GM12878 (cell line): ENCODE measurements around the gene MRPS15. TPM values are rescaled to one million over a fixed set of nuclear protein-coding genes. Genes with fewer than 3 reads are reported as not detected.
A peak's percentile ranks its signal among the peaks of the same experiment; 100 is the strongest.

Source experiments
- ATF3 ChIP-seq: IDR thresholded peaks from 2 replicates; pipeline ENCODE4 v1.6.1; 2011; ENCODE audit warnings: low read depth, mild to moderate bottlenecking, low read length, moderate library complexity, borderline replicate concordance; ENCODE audit errors: extremely low read depth
- ATF7 ChIP-seq: fragments of 450-650 bp; IDR thresholded peaks from 2 replicates; pipeline ENCODE4 v1.6.1; 2016; ENCODE audit warnings: low read depth, mild to moderate bottlenecking
- BHLHE40 ChIP-seq, 2 experiments: fragments of 450-650 bp in 1 of 2; IDR thresholded peaks; 2 replicates each; pipeline ENCODE4 v1.6.1; 2011 to 2017; ENCODE audit warnings: low read depth in 2 of 2, borderline replicate concordance in 1 of 2, improper control_type of control experiment in 1 of 2, low read length in 1 of 2, mild to moderate bottlenecking in 1 of 2
- DPF2 ChIP-seq: fragments of 450-650 bp; IDR thresholded peaks from 2 replicates; pipeline ENCODE4 v1.6.1; 2017; ENCODE audit warnings: mild to moderate bottlenecking
- EP300 ChIP-seq, 2 experiments: fragments of 150-350 bp in 1 of 2; IDR thresholded peaks; 2 replicates each; pipeline ENCODE4 v1.6.1; 2011 to 2012; ENCODE audit warnings: low read depth in 2 of 2, low read length in 2 of 2, borderline replicate concordance in 1 of 2, improper control_type of control experiment in 1 of 2, inconsistent platforms in 1 of 2; ENCODE audit not compliant: control insufficient read depth in 1 of 2
- MTA2 ChIP-seq: fragments of 450-650 bp; IDR thresholded peaks from 2 replicates; pipeline ENCODE4 v1.6.1; 2016; ENCODE audit warnings: low read depth, mild to moderate bottlenecking, moderate library complexity
- PAX5 ChIP-seq: IDR thresholded peaks from 2 replicates; pipeline ENCODE4 v1.6.1; 2011; ENCODE audit warnings: low read depth, low read length, borderline replicate concordance
- POLR2A ChIP-seq: IDR thresholded peaks from 2 replicates; pipeline ENCODE4 v1.6.1; 2011; ENCODE audit warnings: low read depth, mild to moderate bottlenecking, low read length
- RCOR1 ChIP-seq: conservative IDR thresholded peaks from 2 replicates; pipeline ENCODE4 v1.6.1; 2012; ENCODE audit warnings: low read depth, low read length, improper control_type of control experiment
- SIX5 ChIP-seq: IDR thresholded peaks from 2 replicates; pipeline ENCODE4 v1.6.1; 2011; ENCODE audit warnings: mild to moderate bottlenecking, low read depth, low read length, moderate library complexity; ENCODE audit not compliant: severe bottlenecking
- SMARCA5 ChIP-seq: fragments of 450-650 bp; IDR thresholded peaks from 2 replicates; pipeline ENCODE4 v1.6.1; 2017; ENCODE audit warnings: mild to moderate bottlenecking
- SRF ChIP-seq, 2 experiments: IDR thresholded peaks; 2 replicates each; pipeline ENCODE4 v1.6.1; 2011; ENCODE audit warnings: low read depth in 2 of 2, low read length in 2 of 2, mild to moderate bottlenecking in 1 of 2, moderate library complexity in 1 of 2
- TAF1 ChIP-seq: IDR thresholded peaks from 2 replicates; pipeline ENCODE4 v1.6.1; 2011; ENCODE audit warnings: mild to moderate bottlenecking, low read depth, low read length, borderline replicate concordance
- TARDBP ChIP-seq: IDR thresholded peaks from 2 replicates; pipeline ENCODE4 v1.6.1; 2016; ENCODE audit warnings: borderline replicate concordance
- WRNIP1 ChIP-seq: IDR thresholded peaks from 2 replicates; pipeline ENCODE4 v1.6.1; 2011; ENCODE audit warnings: low read depth, low read length, improper control_type of control experiment, borderline replicate concordance
- ZBED1 ChIP-seq: IDR thresholded peaks from 2 replicates; pipeline ENCODE4 v1.6.1; 2016; ENCODE audit warnings: borderline replicate concordance
- ZNF622 ChIP-seq: fragments of 450-650 bp; IDR thresholded peaks from 2 replicates; pipeline ENCODE4 v1.6.1; 2017; ENCODE audit warnings: mild to moderate bottlenecking, inconsistent platforms
- polyA plus RNA-seq, 11 experiments: library from polyadenylated mRNA; depleted of rRNA in 4 of 11; unstranded in 6 of 11; stranded (reverse) in 5 of 11; fragments of >200 nt; fragmentation: Nextera tagmentation in 4 of 11; fragmentation: Illumina TruSeq in 1 of 11; extraction: Ambion mirVana in 4 of 11; extraction: Trizol in 1 of 11; gene quantifications; 1 replicate in 1 of 11; 2 replicates in 10 of 11; pipeline versions ENCODE4 v1.2.1 to v1.2.3, GENCODE V29; 2011 to 2016; ENCODE audit warnings: inconsistent platforms in 2 of 11, missing spikeins in 2 of 11, low read depth in 1 of 11
- total RNA-seq, 4 experiments: library from RNA; depleted of rRNA in 3 of 4; stranded (reverse); fragments of >200 nt in 3 of 4; fragmentation: Illumina TruSeq in 1 of 4; extraction: Trizol in 1 of 4; gene quantifications; 2 replicates each; pipeline versions ENCODE4 v1.2.1 to v1.2.3, GENCODE V29; 2013 to 2021
- TF ChIP-seq, protein P1 (sequence below): IDR thresholded peaks from 2 replicates; pipeline ENCODE4 v1.6.1; 2012; ENCODE audit warnings: low read depth, low read length, improper control_type of control experiment
- TF ChIP-seq, protein P2 (sequence below): fragments of 450-650 bp; formaldehyde crosslinking; IDR thresholded peaks from 2 replicates; pipeline ENCODE4 v1.4.0; 2022; ENCODE audit warnings: mild to moderate bottlenecking, moderate library complexity
- TF ChIP-seq, protein P3 (sequence below): fragments of 450-650 bp; IDR thresholded peaks from 2 replicates; pipeline ENCODE4 v1.6.1; 2017; ENCODE audit warnings: mild to moderate bottlenecking, low read depth, inconsistent platforms; ENCODE audit not compliant: poor library complexity, severe bottlenecking
- TF ChIP-seq, protein P4 (sequence below): fragments of 450-650 bp; IDR thresholded peaks from 2 replicates; pipeline ENCODE4 v1.6.1; 2017; ENCODE audit warnings: antibody characterized with exemption, mild to moderate bottlenecking, moderate library complexity

The MRPS15 gene
- total and polyA plus RNA-seq, 10 of the 15 experiments (the other 5 are each of a cell fraction or from before 2014, with no cell fraction given) = 41.1 to 207 (median 107) TPM

GRCh38 chr1:36450270-36450918 lies 13.8 kb downstream of the MRPS15 start, which contains the start of gene OSCP1 (continued):
- TF ChIP-seq ZNF622 (no peak), POLR2A (peak; percentile 91), RCOR1 (no peak), BHLHE40 (IDR thresholded peaks at IDR 0.05; ENCODE audit: borderline replicate concordance in 1 of 2, low read depth in 2 of 2, low read length in 1 of 2) (peak in 1 of 2 experiments; percentile 50; a peak in 2 of 4 replicates), MTA2 (no peak), DPF2 (no peak), ZBED1 (no peak), TARDBP (0 out of 2 replicates have a peak, but pooled peaks have one; percentile 59), ATF7 (no peak), WRNIP1 (no peak), TAF1 (peak; percentile 45; the same call in 1 of the 2 replicates), ATF3 (no peak), EP300 (IDR thresholded peaks at IDR 0.05; ENCODE audit: borderline replicate concordance in 1 of 2, control insufficient read depth in 1 of 2, low read depth in 2 of 2, low read length in 2 of 2) (no peak), SIX5 (peak; percentile 49), PAX5 (0 out of 2 replicates have a peak, but pooled peaks have one; percentile 27), SRF (IDR thresholded peaks at IDR 0.05; ENCODE audit: low read depth in 2 of 2, low read length in 2 of 2) (no peak), SMARCA5 (no peak)
- TF ChIP-seq, protein P1, sequence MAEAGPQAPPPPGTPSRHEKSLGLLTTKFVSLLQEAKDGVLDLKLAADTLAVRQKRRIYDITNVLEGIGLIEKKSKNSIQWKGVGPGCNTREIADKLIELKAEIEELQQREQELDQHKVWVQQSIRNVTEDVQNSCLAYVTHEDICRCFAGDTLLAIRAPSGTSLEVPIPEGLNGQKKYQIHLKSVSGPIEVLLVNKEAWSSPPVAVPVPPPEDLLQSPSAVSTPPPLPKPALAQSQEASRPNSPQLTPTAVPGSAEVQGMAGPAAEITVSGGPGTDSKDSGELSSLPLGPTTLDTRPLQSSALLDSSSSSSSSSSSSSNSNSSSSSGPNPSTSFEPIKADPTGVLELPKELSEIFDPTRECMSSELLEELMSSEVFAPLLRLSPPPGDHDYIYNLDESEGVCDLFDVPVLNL = peak; percentile 28; the same call in 1 of the 2 replicates
- TF ChIP-seq, protein P2, sequence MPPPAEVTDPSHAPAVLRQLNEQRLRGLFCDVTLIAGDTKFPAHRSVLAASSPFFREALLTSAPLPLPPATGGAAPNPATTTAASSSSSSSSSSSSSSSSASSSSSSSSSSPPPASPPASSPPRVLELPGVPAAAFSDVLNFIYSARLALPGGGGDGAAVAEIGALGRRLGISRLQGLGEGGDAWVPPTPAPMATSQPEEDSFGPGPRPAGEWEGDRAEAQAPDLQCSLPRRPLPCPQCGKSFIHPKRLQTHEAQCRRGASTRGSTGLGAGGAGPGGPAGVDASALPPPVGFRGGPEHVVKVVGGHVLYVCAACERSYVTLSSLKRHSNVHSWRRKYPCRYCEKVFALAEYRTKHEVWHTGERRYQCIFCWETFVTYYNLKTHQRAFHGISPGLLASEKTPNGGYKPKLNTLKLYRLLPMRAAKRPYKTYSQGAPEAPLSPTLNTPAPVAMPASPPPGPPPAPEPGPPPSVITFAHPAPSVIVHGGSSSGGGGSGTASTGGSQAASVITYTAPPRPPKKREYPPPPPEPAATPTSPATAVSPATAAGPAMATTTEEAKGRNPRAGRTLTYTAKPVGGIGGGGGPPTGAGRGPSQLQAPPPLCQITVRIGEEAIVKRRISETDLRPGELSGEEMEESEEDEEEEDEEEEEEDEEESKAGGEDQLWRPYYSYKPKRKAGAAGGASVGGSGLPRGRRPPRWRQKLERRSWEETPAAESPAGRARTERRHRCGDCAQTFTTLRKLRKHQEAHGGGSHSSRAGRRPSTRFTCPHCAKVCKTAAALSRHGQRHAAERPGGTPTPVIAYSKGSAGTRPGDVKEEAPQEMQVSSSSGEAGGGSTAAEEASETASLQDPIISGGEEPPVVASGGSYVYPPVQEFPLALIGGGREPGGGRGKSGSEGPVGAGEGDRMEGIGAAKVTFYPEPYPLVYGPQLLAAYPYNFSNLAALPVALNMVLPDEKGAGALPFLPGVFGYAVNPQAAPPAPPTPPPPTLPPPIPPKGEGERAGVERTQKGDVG (CRISPR knock-in tag) = no peak
- TF ChIP-seq, protein P3, sequence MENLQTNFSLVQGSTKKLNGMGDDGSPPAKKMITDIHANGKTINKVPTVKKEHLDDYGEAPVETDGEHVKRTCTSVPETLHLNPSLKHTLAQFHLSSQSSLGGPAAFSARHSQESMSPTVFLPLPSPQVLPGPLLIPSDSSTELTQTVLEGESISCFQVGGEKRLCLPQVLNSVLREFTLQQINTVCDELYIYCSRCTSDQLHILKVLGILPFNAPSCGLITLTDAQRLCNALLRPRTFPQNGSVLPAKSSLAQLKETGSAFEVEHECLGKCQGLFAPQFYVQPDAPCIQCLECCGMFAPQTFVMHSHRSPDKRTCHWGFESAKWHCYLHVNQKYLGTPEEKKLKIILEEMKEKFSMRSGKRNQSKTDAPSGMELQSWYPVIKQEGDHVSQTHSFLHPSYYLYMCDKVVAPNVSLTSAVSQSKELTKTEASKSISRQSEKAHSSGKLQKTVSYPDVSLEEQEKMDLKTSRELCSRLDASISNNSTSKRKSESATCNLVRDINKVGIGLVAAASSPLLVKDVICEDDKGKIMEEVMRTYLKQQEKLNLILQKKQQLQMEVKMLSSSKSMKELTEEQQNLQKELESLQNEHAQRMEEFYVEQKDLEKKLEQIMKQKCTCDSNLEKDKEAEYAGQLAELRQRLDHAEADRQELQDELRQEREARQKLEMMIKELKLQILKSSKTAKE = no peak
- TF ChIP-seq, protein P4, sequence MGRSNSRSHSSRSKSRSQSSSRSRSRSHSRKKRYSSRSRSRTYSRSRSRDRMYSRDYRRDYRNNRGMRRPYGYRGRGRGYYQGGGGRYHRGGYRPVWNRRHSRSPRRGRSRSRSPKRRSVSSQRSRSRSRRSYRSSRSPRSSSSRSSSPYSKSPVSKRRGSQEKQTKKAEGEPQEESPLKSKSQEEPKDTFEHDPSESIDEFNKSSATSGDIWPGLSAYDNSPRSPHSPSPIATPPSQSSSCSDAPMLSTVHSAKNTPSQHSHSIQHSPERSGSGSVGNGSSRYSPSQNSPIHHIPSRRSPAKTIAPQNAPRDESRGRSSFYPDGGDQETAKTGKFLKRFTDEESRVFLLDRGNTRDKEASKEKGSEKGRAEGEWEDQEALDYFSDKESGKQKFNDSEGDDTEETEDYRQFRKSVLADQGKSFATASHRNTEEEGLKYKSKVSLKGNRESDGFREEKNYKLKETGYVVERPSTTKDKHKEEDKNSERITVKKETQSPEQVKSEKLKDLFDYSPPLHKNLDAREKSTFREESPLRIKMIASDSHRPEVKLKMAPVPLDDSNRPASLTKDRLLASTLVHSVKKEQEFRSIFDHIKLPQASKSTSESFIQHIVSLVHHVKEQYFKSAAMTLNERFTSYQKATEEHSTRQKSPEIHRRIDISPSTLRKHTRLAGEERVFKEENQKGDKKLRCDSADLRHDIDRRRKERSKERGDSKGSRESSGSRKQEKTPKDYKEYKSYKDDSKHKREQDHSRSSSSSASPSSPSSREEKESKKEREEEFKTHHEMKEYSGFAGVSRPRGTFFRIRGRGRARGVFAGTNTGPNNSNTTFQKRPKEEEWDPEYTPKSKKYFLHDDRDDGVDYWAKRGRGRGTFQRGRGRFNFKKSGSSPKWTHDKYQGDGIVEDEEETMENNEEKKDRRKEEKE = no peak
